Endothelial cell of umbilical vein (primary cell): ENCODE results near the gene CCNT1.

Source experiments
- EZH2 ChIP-seq: IDR thresholded peaks from 2 replicates; pipeline ENCODE4 v1.6.1; 2012; ENCODE audit warnings: borderline replicate concordance, low read depth, mild to moderate bottlenecking, moderate library complexity, low read length, inconsistent platforms; ENCODE audit not compliant: severe bottlenecking
- FOS ChIP-seq: IDR thresholded peaks from 2 replicates; pipeline ENCODE4 v1.6.1; 2011; ENCODE audit warnings: mild to moderate bottlenecking, low read length, moderate library complexity, borderline replicate concordance; ENCODE audit not compliant: insufficient read depth
- JUN ChIP-seq: IDR thresholded peaks from 2 replicates; pipeline ENCODE4 v1.6.1; 2011; ENCODE audit warnings: borderline replicate concordance, low read depth; ENCODE audit not compliant: insufficient read length, insufficient read depth
- POLR2A ChIP-seq: IDR thresholded peaks from 2 replicates; pipeline ENCODE4 v1.6.1; 2012; ENCODE audit warnings: low read depth, mild to moderate bottlenecking, control low read depth, low read length
- TF ChIP-seq, protein P1 (sequence below), 2 donors: IDR thresholded peaks; 1 replicate in 1 of 2; 2 replicates in 1 of 2; pipeline ENCODE4 v1.5.1; 2011; ENCODE audit warnings: low read length in 2 of 2, mild to moderate bottlenecking in 2 of 2, moderate library complexity in 2 of 2, control low read depth in 1 of 2, inconsistent platforms in 1 of 2, low read depth in 1 of 2; ENCODE audit not compliant: insufficient read depth in 1 of 2; ENCODE audit errors: extremely low read depth in 1 of 2
- TF ChIP-seq, protein P2 (sequence below): IDR thresholded peaks from 2 replicates; pipeline ENCODE4 v1.6.1; 2011; ENCODE audit not compliant: insufficient read depth, insufficient read length

DNA sequence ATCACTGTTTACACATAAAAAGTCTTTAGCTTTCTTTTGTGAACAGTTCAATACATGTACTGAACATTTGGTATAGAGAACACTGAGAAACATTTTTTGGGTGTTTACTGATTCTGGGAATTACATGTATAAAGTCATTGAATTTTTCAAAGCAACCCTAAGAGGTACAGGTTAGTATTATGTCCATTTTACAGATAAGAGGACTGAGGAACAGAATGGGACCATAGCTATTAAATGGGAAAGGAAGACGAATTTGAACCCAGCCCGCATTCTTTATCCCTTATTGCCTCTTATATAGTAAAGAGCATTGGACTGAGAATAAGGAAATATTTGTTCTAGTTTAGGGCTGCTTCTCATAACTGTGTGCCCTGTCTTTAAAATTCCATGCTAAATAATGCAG is 33.6 kb downstream of the CCNT1 start:
- TF ChIP-seq, protein P1, sequence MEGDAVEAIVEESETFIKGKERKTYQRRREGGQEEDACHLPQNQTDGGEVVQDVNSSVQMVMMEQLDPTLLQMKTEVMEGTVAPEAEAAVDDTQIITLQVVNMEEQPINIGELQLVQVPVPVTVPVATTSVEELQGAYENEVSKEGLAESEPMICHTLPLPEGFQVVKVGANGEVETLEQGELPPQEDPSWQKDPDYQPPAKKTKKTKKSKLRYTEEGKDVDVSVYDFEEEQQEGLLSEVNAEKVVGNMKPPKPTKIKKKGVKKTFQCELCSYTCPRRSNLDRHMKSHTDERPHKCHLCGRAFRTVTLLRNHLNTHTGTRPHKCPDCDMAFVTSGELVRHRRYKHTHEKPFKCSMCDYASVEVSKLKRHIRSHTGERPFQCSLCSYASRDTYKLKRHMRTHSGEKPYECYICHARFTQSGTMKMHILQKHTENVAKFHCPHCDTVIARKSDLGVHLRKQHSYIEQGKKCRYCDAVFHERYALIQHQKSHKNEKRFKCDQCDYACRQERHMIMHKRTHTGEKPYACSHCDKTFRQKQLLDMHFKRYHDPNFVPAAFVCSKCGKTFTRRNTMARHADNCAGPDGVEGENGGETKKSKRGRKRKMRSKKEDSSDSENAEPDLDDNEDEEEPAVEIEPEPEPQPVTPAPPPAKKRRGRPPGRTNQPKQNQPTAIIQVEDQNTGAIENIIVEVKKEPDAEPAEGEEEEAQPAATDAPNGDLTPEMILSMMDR (IDR thresholded peaks at IDR 0.05; ENCODE audit: extremely low read depth in 1 of 2, insufficient read depth in 1 of 2, low read depth in 1 of 2, low read length in 2 of 2), result no peak
- TF ChIP-seq FOS (no peak), EZH2 (no peak), JUN (no peak), POLR2A (no peak)
- TF ChIP-seq, protein P2, sequence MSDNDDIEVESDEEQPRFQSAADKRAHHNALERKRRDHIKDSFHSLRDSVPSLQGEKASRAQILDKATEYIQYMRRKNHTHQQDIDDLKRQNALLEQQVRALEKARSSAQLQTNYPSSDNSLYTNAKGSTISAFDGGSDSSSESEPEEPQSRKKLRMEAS, result no peak
